GM15510 (cell line): ENCODE data around the gene MIOX.

ENCODE experiments used
- POLR2A ChIP-seq: IDR thresholded peaks from 3 replicates; pipeline ENCODE4 v1.6.1; 2011; ENCODE audit warnings: borderline replicate concordance; ENCODE audit not compliant: insufficient read length; ENCODE audit errors: extremely low read depth

Gene MIOX

GRCh38 chr22:50531546-50531961, 44.9 kb downstream of the MIOX start:
- peak; percentile 80 for TF ChIP-seq POLR2A

GRCh38 chr22:50531962-50532674, 45.5 kb downstream of the MIOX start:
- peak; percentile 55 for TF ChIP-seq POLR2A

- no peak for TF ChIP-seq POLR2A
Measured at GRCh38 chr22:50532824-50533796, 46.5 kb downstream of the MIOX start.

- TF ChIP-seq POLR2A = peak; percentile 31
Measured at GRCh38 chr22:50533856-50534711, 47.4 kb downstream of the MIOX start.

- no peak for TF ChIP-seq POLR2A
Measured at GRCh38 chr22:50535113-50535512, 48.5 kb downstream of the MIOX start.

GRCh38 chr22:50536226-50536625, 49.6 kb downstream of the MIOX start:
- no peak for TF ChIP-seq POLR2A

- no peak for TF ChIP-seq POLR2A
Measured at GRCh38 chr22:50537765-50538164, 51.1 kb downstream of the MIOX start.
